HG03196 (cell line): ENCODE measurements around the gene FADS2.

Source experiments
- ATAC-seq: cut with Tn5 transposase; IDR thresholded peaks from one replicate; pipeline ENCODE4 v1.9.1; 2021; ENCODE audit not compliant: unreplicated experiment

The FADS2 gene

GRCh38 chr11:61795459-61795858, 32.6 kb upstream of the FADS2 start:
- no peak for ATAC-seq

DNA sequence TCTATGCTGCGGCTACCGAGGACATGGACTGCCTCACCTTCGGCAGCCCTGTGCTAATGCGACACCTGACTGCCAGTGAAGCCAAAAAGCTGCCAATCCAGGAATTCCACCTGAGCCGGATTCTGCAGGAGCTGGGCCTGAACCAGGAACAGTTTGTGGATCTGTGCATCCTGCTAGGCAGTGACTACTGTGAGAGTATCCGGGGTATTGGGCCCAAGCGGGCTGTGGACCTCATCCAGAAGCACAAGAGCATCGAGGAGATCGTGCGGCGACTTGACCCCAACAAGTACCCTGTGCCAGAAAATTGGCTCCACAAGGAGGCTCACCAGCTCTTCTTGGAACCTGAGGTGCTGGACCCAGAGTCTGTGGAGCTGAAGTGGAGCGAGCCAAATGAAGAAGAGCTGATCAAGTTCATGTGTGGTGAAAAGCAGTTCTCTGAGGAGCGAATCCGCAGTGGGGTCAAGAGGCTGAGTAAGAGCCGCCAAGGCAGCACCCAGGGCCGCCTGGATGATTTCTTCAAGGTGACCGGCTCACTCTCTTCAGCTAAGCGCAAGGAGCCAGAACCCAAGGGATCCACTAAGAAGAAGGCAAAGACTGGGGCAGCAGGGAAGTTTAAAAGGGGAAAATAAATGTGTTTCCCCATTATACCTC, 32.1 kb upstream of the FADS2 start:
- ATAC-seq = no peak

DNA sequence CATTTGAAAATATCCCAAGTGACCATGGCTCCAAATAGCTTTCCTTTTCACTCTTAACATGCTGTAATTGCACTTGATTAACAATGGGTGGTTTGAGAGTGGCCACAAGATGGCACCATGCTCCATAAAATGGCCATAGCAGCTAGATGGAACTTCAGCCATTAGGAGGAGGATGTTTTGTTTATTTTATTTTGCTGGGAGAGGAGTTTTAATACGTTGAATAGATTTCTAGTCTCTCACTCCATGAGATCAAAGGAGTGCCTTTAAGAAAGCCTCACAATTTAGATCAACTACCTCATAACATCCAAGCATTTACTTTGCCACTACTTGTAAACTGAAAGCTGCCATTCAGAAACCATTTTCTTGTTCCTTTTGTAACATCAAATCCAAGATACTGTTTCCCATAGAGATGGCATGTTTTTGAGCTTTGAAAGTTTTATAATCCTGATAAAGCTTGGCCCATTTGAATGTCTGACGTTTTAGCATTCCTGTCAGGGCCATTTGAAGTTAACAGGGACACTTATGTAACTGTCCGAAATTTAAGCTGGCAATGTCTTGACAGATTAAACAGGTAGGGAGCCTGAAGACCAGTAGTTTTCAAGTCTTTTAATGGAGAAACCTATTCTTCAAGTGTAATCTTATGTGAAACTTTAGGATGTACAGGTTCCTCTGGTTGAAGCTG, 30.7 kb upstream of the FADS2 start:
- ATAC-seq = no peak

GRCh38 chr11:61799665-61800284, 28.3 kb upstream of the FADS2 start:
- ATAC-seq = no peak

DNA sequence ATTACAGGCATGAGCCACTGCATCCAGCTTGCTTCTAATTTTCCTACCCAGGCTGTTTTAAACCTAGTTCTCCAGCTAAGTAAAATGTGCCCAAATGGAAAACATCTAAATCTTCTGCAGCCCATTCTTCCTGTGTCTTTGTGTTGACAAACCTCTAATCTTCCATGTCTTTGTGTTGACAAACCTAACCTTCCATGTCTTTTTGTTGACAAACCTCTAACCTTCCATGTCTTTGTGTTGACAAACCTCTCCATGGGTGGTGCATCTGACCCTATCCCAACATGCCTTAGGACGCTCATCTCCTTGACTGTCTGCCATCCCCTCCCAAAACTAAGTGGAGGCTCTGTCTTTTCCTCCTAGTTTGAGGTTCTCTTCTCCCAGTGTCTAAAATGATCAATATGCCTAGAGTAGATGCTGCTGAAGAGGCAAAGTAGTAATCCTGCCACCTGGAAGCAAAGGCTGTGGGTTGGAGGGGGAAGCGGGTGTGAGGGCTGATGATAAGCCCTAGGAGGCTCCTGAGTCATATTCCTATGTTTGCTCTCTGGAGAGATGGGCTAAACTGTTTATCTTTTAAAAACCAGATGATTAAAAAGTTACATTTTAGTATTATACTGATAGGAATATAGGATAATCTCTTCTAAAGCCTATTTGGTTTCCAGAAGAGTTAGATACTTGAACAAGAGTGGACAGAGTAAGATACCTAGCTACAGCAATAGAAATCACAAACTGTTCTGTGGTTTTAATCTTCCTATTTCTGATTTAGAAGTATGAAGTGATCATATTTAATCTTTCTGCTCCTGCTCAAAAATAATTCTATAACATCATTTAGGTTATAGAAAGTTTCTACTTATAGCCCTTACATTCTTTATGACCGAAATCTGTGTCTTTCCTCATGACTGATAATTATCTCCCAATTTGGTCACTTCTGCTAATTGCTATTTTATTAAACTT, 27.5 kb upstream of the FADS2 start:
- ATAC-seq = no peak

GRCh38 chr11:61802605-61803004, 25.5 kb upstream of the FADS2 start:
- ATAC-seq = no peak

GRCh38 chr11:61803889-61804647, 24.0 kb upstream of the FADS2 start:
- ATAC-seq = no peak

- ATAC-seq = no peak
These were observed 23.0 kb upstream of the FADS2 start for GRCh38 chr11:61805146-61805545.

GRCh38 chr11:61806785-61807184, 21.3 kb upstream of the FADS2 start:
- ATAC-seq = no peak

DNA sequence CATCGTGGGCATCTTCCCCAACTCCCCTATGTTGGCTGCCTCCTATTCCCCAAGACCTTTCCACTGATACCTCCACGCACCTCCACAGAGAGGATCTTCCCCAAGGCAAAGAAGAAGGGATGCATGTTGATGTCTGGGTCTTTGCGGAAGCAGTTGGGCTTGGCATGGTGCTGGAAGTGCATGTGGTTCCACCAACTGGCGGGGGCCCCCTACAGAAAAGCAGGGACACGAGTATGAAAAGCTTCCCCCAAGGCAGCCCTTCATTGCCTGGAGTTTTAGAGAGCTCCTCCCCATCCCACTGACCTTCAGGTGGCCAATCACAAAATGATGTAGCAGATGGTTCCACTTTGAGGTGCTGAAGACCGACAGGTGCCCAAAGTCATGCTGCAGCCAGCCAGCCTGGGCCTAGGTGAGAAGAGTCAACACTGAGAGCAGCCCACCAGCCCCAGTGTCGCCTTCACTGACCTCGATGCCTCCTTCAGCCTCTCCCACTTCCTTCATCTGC, 17.4 kb upstream of the FADS2 start:
- no peak for ATAC-seq

DNA sequence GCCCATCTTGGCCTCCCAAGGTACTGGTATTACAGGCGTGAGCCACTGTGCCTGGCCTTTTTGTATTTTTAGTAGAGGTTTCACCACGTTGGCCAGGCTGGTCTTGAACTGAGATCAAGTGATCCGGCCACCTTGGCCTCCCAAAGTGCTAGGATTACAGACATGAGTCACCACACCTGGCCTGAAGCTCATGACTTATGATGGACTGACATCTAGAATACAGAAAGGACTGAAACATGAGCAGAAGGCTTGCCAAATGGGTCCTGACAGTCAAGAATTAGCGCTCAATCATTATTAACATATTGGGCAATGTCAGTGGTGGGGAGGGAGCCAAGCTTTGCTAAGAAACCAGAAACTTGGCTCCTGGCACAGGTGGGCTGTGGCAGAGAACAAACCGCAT, 16.3 kb upstream of the FADS2 start:
- ATAC-seq = no peak

DNA sequence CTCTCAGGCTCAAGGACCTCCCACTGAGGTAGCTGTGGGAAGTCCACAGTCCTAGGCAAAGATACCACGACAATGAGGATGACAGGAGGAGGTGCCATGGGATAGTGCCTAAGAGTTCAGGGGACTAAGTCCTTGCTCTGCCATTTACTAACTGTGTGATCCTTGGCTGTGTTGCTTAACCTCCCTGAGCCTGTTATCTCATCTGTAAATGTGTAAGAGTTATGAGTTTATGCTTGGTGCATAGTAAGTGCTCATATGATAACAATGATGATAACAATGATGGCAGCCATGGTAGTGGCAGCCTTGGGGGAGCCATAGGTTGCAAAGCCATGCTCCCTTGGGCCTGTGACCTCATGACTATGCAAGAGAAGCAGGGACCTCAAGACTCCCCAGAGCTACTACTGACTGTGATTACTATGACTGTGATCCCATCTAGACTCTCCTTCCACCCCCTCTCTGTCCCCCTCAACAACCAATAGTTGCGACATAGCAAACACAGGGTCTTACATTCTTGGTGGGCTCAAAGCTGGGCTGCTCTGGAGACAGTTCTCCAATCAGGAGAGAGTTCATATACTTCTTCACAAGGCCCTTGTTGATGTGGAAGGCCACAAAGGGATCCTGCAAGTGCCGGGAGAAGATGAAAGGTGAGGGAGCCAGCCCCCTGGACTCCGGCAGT, 15.2 kb upstream of the FADS2 start:
- ATAC-seq = no peak

DNA sequence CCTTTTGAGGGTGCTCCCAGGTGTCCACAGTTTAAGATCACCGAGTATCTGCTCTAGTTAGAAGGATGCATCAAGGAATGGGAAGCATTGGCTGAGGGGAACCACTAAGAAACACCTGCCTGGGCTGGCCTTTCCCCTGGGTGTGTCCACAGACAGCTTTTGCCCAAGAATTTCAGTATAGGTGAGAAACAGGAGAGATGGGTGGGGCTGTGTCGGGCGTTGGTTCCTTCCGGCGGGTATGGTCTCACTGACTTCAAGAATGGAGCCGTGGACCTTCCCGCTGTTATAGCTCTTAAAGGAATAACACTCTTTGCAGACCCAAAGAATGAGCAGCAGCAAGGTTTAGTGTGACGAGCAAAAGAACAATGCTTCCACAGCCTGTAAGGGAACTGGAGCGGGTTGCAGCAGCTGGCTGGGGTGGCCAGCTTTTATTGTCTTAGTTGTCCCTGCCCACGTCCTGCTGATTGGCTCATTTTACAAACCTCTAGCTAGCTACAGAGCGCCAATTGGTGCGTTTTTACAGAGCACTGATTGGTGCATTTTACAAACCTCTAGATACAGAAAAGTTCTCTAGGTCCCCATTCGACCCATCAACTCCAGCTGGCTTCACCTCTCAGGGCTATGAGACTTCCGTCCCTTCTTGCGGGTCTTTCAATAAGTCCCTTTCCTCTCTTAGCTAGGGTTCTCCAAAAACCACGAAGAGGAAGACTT, 13.7 kb upstream of the FADS2 start:
- no peak for ATAC-seq

GRCh38 chr11:61814958-61815789, 12.9 kb upstream of the FADS2 start:
- peak; percentile 48 for ATAC-seq

- ATAC-seq = peak; percentile 29
These were observed 12.0 kb upstream of the FADS2 start for GRCh38 chr11:61815790-61816735.

- peak; percentile 48 for ATAC-seq
These were observed 11.2 kb upstream of the FADS2 start, which contains the start of gene FADS1 for GRCh38 chr11:61816736-61817455. Gene FADS1, minus strand, starts transcription at chr11:61817003. Its CDS starts 74 bp downstream, at chr11:61816929.
